Type B pancreatic cell (in vitro differentiated cells): ENCODE data around the gene NCOR1. TPM values are rescaled to one million over a fixed set of nuclear protein-coding genes. Genes with fewer than 3 reads are reported as not detected.

Experiments used
- DNase-seq: peaks from one replicate; pipeline ENCODE4 v3.0.0; 2021; ENCODE audit warnings: mixed read lengths; ENCODE audit not compliant: unreplicated experiment; ENCODE audit errors: extremely low spot score
- H3K27ac Mint-ChIP-seq: 2 replicates; pipeline ENCODE4 v1.8.0; 2021; ENCODE audit warnings: mild to moderate bottlenecking, mixed read lengths
- H3K27me3 Mint-ChIP-seq: 2 replicates; pipeline ENCODE4 v1.8.0; 2021; ENCODE audit warnings: mixed read lengths
- H3K36me3 Mint-ChIP-seq: 2 replicates; pipeline ENCODE4 v1.8.0; 2021; ENCODE audit warnings: mixed read lengths
- H3K4me1 Mint-ChIP-seq: one replicate; pipeline ENCODE4 v1.8.0; 2021; ENCODE audit warnings: mixed read lengths; ENCODE audit not compliant: unreplicated experiment
- H3K4me3 Mint-ChIP-seq: 2 replicates; pipeline ENCODE4 v1.8.0; 2021; ENCODE audit warnings: mild to moderate bottlenecking, mixed read lengths
- H3K9me3 Mint-ChIP-seq: 2 replicates; pipeline ENCODE4 v1.8.0; 2021; ENCODE audit warnings: mixed read lengths
- total RNA-seq: library from RNA; stranded (reverse); gene quantifications from 2 replicates; pipeline ENCODE4 v1.2.1, GENCODE V29; 2021; ENCODE audit warnings: low replicate concordance
- TF ChIP-seq, protein P1 (sequence below): fragments of 200-600 bp; sonication (generic); conservative IDR thresholded peaks from 2 replicates; pipeline ENCODE4 v1.5.0; 2021; ENCODE audit warnings: antibody characterized with exemption, mild to moderate bottlenecking

NCOR1 gene
- total RNA-seq, 1 donor from 2014 or later, result 133 TPM

DNA sequence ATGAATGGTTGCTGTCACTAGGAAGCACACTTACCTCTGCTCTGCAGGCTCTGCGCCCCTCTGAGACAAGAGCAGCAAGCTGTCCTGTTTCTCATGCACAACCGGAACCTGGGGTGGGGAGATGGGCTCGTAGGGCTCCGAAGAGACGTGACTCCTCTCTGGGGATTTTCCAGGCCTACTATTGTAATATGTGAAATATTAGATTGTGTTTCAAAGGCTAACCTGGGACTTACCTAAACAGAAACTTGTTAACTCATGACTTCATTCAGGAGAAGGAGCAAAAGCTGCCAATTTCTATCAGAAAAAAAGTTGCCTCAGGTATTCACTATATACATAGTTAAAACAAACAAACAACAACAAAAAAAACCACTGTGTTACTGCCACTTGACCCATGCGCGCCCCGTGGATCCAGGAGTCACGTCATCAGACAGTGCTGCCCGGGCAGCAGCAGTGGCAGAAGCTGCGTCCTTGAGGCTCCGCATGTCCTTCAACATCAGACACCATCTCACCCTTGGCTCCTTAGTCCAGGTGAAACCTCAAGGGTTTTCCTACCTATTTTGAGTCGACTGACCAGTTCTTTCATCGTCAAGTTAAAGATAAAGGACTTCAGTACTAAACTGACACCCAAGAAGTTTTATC, 166.4 kb downstream of the NCOR1 start:
- TF ChIP-seq, protein P1, sequence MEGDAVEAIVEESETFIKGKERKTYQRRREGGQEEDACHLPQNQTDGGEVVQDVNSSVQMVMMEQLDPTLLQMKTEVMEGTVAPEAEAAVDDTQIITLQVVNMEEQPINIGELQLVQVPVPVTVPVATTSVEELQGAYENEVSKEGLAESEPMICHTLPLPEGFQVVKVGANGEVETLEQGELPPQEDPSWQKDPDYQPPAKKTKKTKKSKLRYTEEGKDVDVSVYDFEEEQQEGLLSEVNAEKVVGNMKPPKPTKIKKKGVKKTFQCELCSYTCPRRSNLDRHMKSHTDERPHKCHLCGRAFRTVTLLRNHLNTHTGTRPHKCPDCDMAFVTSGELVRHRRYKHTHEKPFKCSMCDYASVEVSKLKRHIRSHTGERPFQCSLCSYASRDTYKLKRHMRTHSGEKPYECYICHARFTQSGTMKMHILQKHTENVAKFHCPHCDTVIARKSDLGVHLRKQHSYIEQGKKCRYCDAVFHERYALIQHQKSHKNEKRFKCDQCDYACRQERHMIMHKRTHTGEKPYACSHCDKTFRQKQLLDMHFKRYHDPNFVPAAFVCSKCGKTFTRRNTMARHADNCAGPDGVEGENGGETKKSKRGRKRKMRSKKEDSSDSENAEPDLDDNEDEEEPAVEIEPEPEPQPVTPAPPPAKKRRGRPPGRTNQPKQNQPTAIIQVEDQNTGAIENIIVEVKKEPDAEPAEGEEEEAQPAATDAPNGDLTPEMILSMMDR, result no peak
- Mint-ChIP-seq H3K4me1 (no peaks in the 10 kb centered on the region), H3K36me3 (peaks cover 50% of the 10 kb centered on the region), H3K27ac (no peak overlapping the region), H3K4me3 (no peak overlapping the region), H3K27me3 (no peaks in the 10 kb centered on the region), H3K9me3 (peaks cover 5% of the 10 kb centered on the region)
- no peak for DNase-seq

DNA sequence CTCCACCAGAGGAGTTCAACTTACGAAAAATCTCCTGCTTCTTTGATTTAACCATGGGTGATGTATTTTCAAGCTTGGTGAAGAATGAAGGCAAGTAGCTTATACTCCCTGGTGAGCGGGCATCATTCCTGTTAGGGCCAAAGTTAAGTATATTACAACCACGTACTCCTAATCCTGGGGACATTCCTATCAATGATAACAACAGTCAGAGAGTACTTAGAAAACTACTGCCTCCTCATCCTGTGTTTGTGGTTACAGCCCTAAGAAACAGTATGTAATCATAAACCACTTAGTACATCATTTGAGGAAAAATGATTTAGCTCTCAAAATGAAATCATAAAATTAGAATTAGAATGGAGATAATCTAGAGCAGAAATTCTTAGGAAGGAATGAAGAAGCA, 168.4 kb downstream of the NCOR1 start:
- Mint-ChIP-seq H3K4me3 (no peak overlapping the region), H3K9me3 (no peaks in the 10 kb centered on the region), H3K4me1 (no peaks in the 10 kb centered on the region), H3K27me3 (no peaks in the 10 kb centered on the region), H3K36me3 (peaks cover 41% of the 10 kb centered on the region), H3K27ac (no peak overlapping the region)
- TF ChIP-seq, protein P1, result no peak
- no peak for DNase-seq

DNA sequence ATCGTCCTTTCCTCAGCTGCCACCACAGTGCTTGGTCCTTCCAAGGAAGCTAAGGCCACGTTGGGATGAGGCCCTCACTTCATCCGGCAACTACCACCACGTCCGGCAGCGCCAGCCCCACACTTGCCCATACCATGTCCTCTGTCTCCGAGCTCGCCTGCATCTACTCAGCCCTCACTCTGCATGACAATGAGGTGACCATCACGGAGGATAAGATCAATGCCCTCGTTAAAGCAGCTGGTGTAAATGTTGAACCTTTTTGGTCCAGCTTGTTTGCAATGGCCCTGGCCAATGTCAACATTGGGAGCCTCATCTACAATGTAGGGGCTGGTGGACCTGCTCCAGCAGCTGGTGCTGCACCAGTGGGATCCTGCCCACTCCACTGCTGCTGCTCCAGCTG, 170.8 kb downstream of the NCOR1 start:
- peak overlapping the region; percentile 43 for H3K27ac Mint-ChIP-seq

DNA sequence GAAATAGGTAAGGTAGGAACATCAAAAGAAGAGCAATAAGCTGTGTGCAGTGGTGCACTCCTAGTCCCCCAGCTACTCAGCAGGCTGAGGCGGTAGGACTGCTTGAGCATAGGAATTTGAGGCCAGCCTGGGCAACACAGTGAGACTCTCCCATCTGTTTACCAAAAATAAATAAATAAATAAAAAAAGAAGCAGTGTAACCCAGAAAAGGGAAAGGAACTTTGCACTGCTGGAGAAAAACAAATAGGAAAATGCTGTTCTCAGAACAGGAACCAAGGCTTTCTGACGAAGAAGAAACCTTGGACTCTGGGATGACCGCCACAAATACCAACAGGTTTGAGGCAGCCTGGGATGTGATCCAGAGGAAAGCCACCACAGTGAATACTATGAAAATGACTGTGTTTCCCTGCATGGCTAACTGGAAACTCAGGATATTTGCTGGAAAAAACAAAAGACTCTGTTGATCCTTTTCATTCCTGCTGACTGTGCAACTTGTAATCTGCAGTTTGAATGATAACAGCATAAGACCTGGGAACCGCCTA, 174.6 kb downstream of the NCOR1 start:
- Mint-ChIP-seq H3K27me3 (no peaks in the 10 kb centered on the region), H3K27ac (no peak overlapping the region), H3K9me3 (peaks cover 4% of the 10 kb centered on the region), H3K36me3 (peaks cover 33% of the 10 kb centered on the region), H3K4me3 (no peak overlapping the region), H3K4me1 (peaks cover 5% of the 10 kb centered on the region)
- no peak for DNase-seq
- TF ChIP-seq, protein P1, result no peak

More for the DNA sequence above, 170.8 kb downstream of the NCOR1 start:
- TF ChIP-seq, protein P1, result no peak
- H3K4me3 Mint-ChIP-seq, result no peak overlapping the region
- peaks cover 38% of the 10 kb centered on the region for H3K36me3 Mint-ChIP-seq
- H3K27me3 Mint-ChIP-seq, result no peaks in the 10 kb centered on the region
- H3K4me1 Mint-ChIP-seq, result no peaks in the 10 kb centered on the region
- H3K9me3 Mint-ChIP-seq, result no peaks in the 10 kb centered on the region
- no peak for DNase-seq

DNA sequence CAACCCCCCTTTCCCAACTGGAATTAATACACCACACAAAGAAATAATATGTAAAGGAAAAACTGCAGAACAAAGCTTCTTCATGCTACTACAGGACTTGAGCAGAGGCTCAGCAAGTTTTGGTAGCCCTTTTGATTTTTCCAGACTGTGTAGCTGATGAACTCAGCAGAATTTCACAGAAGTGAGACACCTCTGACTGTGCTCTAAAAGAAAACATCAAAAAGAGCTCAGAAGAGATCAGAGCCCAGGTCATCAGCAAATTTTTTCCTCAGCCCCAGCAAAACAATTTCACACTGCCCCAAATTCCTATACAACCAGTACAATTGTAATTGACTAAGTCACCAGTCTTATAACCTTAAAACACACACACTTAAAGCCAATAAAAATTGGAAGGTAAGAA, 177.7 kb downstream of the NCOR1 start:
- no peak for DNase-seq
- peaks cover 5% of the 10 kb centered on the region for H3K4me1 Mint-ChIP-seq
- TF ChIP-seq, protein P1, result no peak
- H3K9me3 Mint-ChIP-seq, result peaks cover 5% of the 10 kb centered on the region
- peak overlapping the region; percentile 29 for H3K27ac Mint-ChIP-seq
- H3K27me3 Mint-ChIP-seq, result no peaks in the 10 kb centered on the region
- peaks cover 35% of the 10 kb centered on the region for H3K36me3 Mint-ChIP-seq
- no peak overlapping the region for H3K4me3 Mint-ChIP-seq
